Measurements from ENCODE around the gene TMC7. TPM values are rescaled to one million over a fixed set of nuclear protein-coding genes. Genes with fewer than 3 reads are reported as not detected.

The TMC7 gene
- total and polyA plus RNA-seq, 2 of the 8 experiments (the other 6 are each of a cell fraction or from before 2014, with no cell fraction given), result 2.3 to 2.6 TPM

GRCh38 chr16:19005561-19006445, 22.1 kb downstream of the TMC7 start (continued):
- TF ChIP-seq MAX (IDR thresholded peaks at IDR 0.05), result peak; percentile 89

Data from H1 (cell line).